Measurements from ENCODE around the gene ZNF415.

The ZNF415 gene

GRCh38 chr19:53132141-53132991 is at the start of gene ZNF415:
Gene ZNF415, minus strand, starts transcription at chr19:53132910. Its CDS starts 10,234 bp downstream, at chr19:53122676.
- DNase-seq (ENCODE audit: low read depth, low spot score): peak; percentile 72
- TF ChIP-seq CTCF (IDR thresholded peaks at IDR 0.05; ENCODE audit: low read depth, low read length): no peak
- peak within 1 kb of the TSS; percentile 50 for H3K4me3 ChIP-seq (ENCODE audit: low read depth, low read length)
- in situ Hi-C loops (cut with HindIII; ENCODE audit: low sequenced_read_pairs): no loop called here

- no peak for TF ChIP-seq CTCF (IDR thresholded peaks at IDR 0.05; ENCODE audit: low read depth, low read length)
- in situ Hi-C loops (cut with HindIII; ENCODE audit: low sequenced_read_pairs): no loop called here
- DNase-seq (ENCODE audit: low read depth, low spot score): peak; percentile 83
- H3K4me3 ChIP-seq (ENCODE audit: low read depth, low read length): no peak overlapping the region
Observed at GRCh38 chr19:53182202-53182601, 49.5 kb upstream of the ZNF415 start.

GRCh38 chr19:53177986-53178385 is 45.3 kb upstream of the ZNF415 start:
- DNase-seq (ENCODE audit: low read depth, low spot score): no peak
- TF ChIP-seq CTCF (IDR thresholded peaks at IDR 0.05; ENCODE audit: low read depth, low read length): no peak
- in situ Hi-C loops (cut with HindIII; ENCODE audit: low sequenced_read_pairs): no loop called here
- no peak overlapping the region for H3K4me3 ChIP-seq (ENCODE audit: low read depth, low read length)

- TF ChIP-seq CTCF (IDR thresholded peaks at IDR 0.05; ENCODE audit: low read depth, low read length): no peak
- no peak overlapping the region for H3K4me3 ChIP-seq (ENCODE audit: low read depth, low read length)
- in situ Hi-C loops (cut with HindIII; ENCODE audit: low sequenced_read_pairs): no loop called here
- no peak for DNase-seq (ENCODE audit: low read depth, low spot score)
Observed at GRCh38 chr19:53172889-53173288, 40.2 kb upstream of the ZNF415 start.

- DNase-seq (ENCODE audit: low read depth, low spot score): no peak
- TF ChIP-seq CTCF (IDR thresholded peaks at IDR 0.05; ENCODE audit: low read depth, low read length): no peak
- in situ Hi-C loops (cut with HindIII; ENCODE audit: low sequenced_read_pairs): no loop called here
- H3K4me3 ChIP-seq (ENCODE audit: low read depth, low read length): no peak overlapping the region
Observed at GRCh38 chr19:53165691-53166091, 33.0 kb upstream of the ZNF415 start.

GRCh38 chr19:53161123-53161522 is 28.4 kb upstream of the ZNF415 start:
- in situ Hi-C loops (cut with HindIII; ENCODE audit: low sequenced_read_pairs): no loop called here
- TF ChIP-seq CTCF (IDR thresholded peaks at IDR 0.05; ENCODE audit: low read depth, low read length): no peak
- H3K4me3 ChIP-seq (ENCODE audit: low read depth, low read length): no peak overlapping the region
- DNase-seq (ENCODE audit: low read depth, low spot score): no peak
